Heart left ventricle (tissue), 16 donors: ENCODE measurements around the gene MST1. TPM values are rescaled to one million over a fixed set of nuclear protein-coding genes. Genes with fewer than 3 reads are reported as not detected.

Experiments used
- ATAC-seq, 4 donors: fragments of 200-7000 bp; cut with Tn5 transposase; one replicate each; pipeline ENCODE4 v1.9.1; 2020 to 2022; ENCODE audit warnings: moderate library complexity in 4 of 4, mild to moderate bottlenecking in 3 of 4, moderate number of reproducible peaks in 1 of 4
- DNase-seq, 5 donors: peaks; one replicate each; pipeline ENCODE4 v3.0.0-alpha.2; 2020
- H3K27ac ChIP-seq, 12 donors: fragments of 200-600 bp; sonication (generic) in 4 of 12; one replicate each; pipeline versions ENCODE4 v1.5.0 to v1.8.0; 2016 to 2022; ENCODE audit warnings: mild to moderate bottlenecking in 2 of 12
- H3K27me3 ChIP-seq, 9 donors: fragments of 200-600 bp; sonication (generic) in 2 of 9; one replicate each; pipeline versions ENCODE4 v1.5.1 to v1.8.0; 2016 to 2022; ENCODE audit warnings: mild to moderate bottlenecking in 3 of 9
- H3K36me3 ChIP-seq, 9 donors: fragments of 200-600 bp; sonication (generic) in 2 of 9; one replicate each; pipeline versions ENCODE4 v1.5.0 to v1.8.0; 2018 to 2022; ENCODE audit warnings: mild to moderate bottlenecking in 2 of 9
- H3K4me1 ChIP-seq, 12 donors: fragments of 200-600 bp; sonication (generic) in 4 of 12; one replicate each; pipeline versions ENCODE4 v1.5.0 to v1.8.0; 2016 to 2022; ENCODE audit warnings: mild to moderate bottlenecking in 3 of 12
- H3K4me3 ChIP-seq, 12 donors: fragments of 200-600 bp; sonication (generic) in 4 of 12; one replicate each; pipeline versions ENCODE4 v1.5.0 to v1.8.0; 2017 to 2022; ENCODE audit warnings: mild to moderate bottlenecking in 9 of 12, moderate library complexity in 4 of 12
- H3K9me3 ChIP-seq, 12 donors: fragments of 200-600 bp; sonication (generic) in 4 of 12; one replicate each; pipeline versions ENCODE4 v1.5.0 to v1.8.0; 2016 to 2022; ENCODE audit warnings: mild to moderate bottlenecking in 1 of 12
- POLR2A ChIP-seq, 2 donors: fragments of 450-650 bp; IDR thresholded peaks; one replicate each; pipeline ENCODE4 v1.6.1; 2017; ENCODE audit warnings: antibody characterized with exemption in 2 of 2, mild to moderate bottlenecking in 2 of 2, moderate library complexity in 2 of 2
- WGBS, 4 donors: extraction: QIAGEN DNeasy Blood & Tissue Kit in 2 of 4; methylation state at CpG; one replicate each; pipeline versions ENCODE4 v1.1.5 to v1.1.7; 2013 to 2018; 5-methylcytosine and 5-hydroxymethylcytosine counted together
- intact Hi-C, 10 donors: fragments of 100-400 bp; cut with DNase I; formaldehyde crosslinking; loops; one replicate each; pipeline versions ENCODE4 v1.11.1 to v1.14.2; 2022
- long read RNA-seq, 3 donors: library from polyadenylated mRNA; unstranded; transcript quantifications; one replicate each; pipeline ENCODE4 v2.0.0, GENCODE V29; 2020 to 2021
- polyA plus RNA-seq, 2 donors: library from polyadenylated mRNA; stranded (reverse); fragments of 200-250 nt; gene quantifications; one replicate each; pipeline ENCODE4 v1.2.3, GENCODE V29; 2013
- total RNA-seq, 9 donors: library from RNA; depleted of rRNA in 2 of 9; stranded (reverse); fragments of >200 nt in 2 of 9; fragmentation: NEBNext Ultra II Directional in 3 of 9; extraction: Animal tissue kit (Norgen Biotek cat#: 25700) in 3 of 9; gene quantifications; one replicate each; pipeline versions ENCODE4 v1.1.0 to v1.2.4, GENCODE V29; 2016 to 2023
- TF ChIP-seq, protein P1 (sequence below), 12 donors: fragments of 200-600 bp; sonication (generic) in 4 of 12; IDR thresholded peaks; one replicate each; pipeline versions ENCODE4 v1.5.0 to v1.8.0; 2018 to 2022; ENCODE audit warnings: antibody characterized with exemption in 12 of 12, mild to moderate bottlenecking in 5 of 12
- donor health status: ischemic (EF 13 %, LVEDD 7.1; RV severe dilation, severe dysfunction).
- donor health status: healthy with polysubstance abuse.
- donor health status: DM: no; HTN: yes; CAD: no.
- donor health status: DM: no; HTN: no; CAD: no.
- donor health status: ischemic (EF 25% LVEDD 6.9; RV normal size, moderate dysfunction).
- donor health status: ischemic (EF 25% LVEDD 5.7; RV mildly dilated, moderate dysfunction).
- donor health status: healthy.
- donor health status: DM: yes; HTN: yes; CAD: no.
- donor health status: ischemic (EF 35%, LVEDD 5.7; RV mildly dilated, moderate dysfunction).
- donor health status: nonischemic (EF 11% LVEDD 7.7; RV severe dilation, severe dysfunction).
- donor health status: DM: yes; HTN: yes; CAD: no.
- donor health status: PGD.
- donor health status: ischemic (EF 29% LVEDD 5.4; RV normal size, mild dysfunction).
- donor health status: nonischemic (EF 23%, LVEDD 6.1; RV moderate dilation, normal function).

The MST1 gene
- total RNA-seq (10 to 100 TPM in 1 of 9 donors, 1 to 10 TPM in 8; 1.8 to 29.4 (median 3.2) TPM), polyA plus RNA-seq (1 to 10 TPM; 2.0 to 4.4 TPM)
- long read RNA-seq, donor 1, partial matches to known transcripts: 2 of 2 reads
- long read RNA-seq, donor 1, other reads (novel, unspliced or antisense): 0 of 2 reads
- long read RNA-seq, donor 2, partial matches to known transcripts: 0 of 1 reads
- long read RNA-seq, donor 2, other reads (novel, unspliced or antisense): 1 of 1 reads
- long read RNA-seq, donor 3, partial matches to known transcripts: 1 of 2 reads
- long read RNA-seq, donor 3, other reads (novel, unspliced or antisense): 1 of 2 reads

DNA sequence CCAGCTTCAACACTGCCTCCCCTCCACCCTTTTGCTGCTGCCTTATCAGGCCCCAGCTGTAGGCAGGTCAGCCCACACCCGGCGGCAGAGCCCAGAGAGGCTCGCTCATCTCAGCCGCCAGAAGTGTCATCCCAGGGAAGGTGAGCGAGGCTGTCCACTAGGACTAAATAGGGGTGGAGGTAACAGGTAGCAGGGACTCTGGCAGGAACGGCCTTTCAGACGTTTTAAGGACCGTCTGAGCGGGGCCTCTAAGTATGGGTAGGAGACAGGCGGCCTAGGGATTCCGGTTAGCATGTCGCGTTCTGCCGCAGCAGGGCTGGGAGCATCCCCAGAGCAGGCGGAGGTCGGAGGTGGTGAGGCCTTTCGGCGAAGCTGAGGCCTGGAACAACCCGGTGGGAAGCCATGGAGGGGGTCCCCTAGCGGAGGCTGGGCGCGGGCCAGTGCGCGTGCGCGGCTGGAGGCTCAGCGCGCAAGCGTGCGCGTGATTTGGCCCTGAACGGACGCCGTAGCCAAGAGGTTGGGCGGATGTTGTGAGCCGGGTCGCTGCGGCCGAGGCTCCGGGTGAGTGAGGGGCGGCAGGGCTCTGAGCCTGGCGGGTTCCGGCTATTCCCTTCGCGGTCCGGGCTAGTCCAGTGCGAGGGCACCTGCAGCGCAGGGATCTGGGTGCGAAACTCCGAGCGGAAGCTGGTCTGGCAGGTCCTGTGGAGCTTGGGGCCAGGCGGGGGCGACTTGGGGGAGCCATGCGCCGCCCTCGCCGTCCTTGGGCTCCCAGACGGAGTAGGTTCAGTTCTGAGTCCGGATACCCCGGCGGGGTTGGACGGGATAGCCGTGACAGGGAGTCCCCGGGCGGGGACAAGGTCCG is at the start of gene MST1, which contains the start of gene RNF123:
Gene MST1, minus strand, starts transcription at position 429 of the 862 bp plus-strand sequence. CDS start 783 bp downstream, outside the sequence.
Gene RNF123, plus strand, starts transcription at position 512 of the 862 bp plus-strand sequence. CDS start 1,609 bp downstream, outside the sequence.
- TF ChIP-seq, protein P1, sequence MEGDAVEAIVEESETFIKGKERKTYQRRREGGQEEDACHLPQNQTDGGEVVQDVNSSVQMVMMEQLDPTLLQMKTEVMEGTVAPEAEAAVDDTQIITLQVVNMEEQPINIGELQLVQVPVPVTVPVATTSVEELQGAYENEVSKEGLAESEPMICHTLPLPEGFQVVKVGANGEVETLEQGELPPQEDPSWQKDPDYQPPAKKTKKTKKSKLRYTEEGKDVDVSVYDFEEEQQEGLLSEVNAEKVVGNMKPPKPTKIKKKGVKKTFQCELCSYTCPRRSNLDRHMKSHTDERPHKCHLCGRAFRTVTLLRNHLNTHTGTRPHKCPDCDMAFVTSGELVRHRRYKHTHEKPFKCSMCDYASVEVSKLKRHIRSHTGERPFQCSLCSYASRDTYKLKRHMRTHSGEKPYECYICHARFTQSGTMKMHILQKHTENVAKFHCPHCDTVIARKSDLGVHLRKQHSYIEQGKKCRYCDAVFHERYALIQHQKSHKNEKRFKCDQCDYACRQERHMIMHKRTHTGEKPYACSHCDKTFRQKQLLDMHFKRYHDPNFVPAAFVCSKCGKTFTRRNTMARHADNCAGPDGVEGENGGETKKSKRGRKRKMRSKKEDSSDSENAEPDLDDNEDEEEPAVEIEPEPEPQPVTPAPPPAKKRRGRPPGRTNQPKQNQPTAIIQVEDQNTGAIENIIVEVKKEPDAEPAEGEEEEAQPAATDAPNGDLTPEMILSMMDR (IDR thresholded peaks at IDR 0.05): peak in 11 of 12 donors; percentile 12 to 58 (median 42)
- TF ChIP-seq POLR2A (IDR thresholded peaks at IDR 0.05): peak in 1 of 2 donors; percentile 72
- WGBS, 4 donors: 0 to 3% (median 2%) methylated on average over 26 to 66 of the region's 66 CpGs
- intact Hi-C loops: no loop called here
- Histone ChIP-seq H3K27ac (peak within 1 kb of the TSS; percentile 50 to 92 (median 83)), H3K4me1 (peaks cover 5 to 53% (median 25%) of the 10 kb centered on the region in 12 donors), H3K27me3 (no peaks in the 10 kb centered on the region), H3K9me3 (no peaks in the 10 kb centered on the region), H3K36me3 (peaks cover 0 to 7% (median 1%) of the 10 kb centered on the region in 9 donors), H3K4me3 (peak within 1 kb of the TSS; percentile 73 to 100 (median 97))
- ATAC-seq (peak; percentile 46 to 85 (median 78)), DNase-seq (peak; percentile 93 to 96 (median 95))

DNA sequence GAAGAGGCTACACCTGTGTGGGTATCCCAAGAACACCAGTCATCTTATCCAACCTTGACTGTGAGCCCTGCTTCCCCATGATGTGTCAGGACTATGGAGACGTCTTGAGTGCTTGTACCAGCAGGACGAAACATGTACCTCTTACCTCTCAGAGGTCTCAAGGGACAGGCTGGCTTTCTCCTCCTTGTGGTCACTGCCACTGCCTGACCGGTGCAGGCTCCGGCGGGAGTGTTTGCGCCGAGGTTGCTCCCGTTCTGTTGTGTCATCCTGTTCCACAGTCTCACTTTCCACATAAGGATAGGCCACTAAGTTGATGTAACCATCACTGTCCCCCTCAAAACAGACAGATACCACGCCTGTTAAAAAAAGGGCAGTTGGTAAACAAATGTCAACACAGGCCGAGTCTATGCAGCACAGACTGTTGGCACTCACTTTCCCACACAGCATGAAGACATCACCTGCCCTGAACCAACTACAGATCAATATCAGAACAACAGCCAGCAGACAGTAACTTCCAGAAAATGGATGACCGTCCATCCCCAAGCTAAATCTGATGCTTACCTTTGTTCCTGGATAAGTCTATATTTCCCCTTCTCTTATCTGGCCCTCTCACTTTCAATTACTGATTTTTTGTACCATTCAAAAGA is 48.9 kb upstream of the MST1 start:
- TF ChIP-seq, protein P1 (IDR thresholded peaks at IDR 0.05): no peak
- TF ChIP-seq POLR2A (IDR thresholded peaks at IDR 0.05): no peak
- intact Hi-C loops: no loop called here
- H3K27ac ChIP-seq: no peak overlapping the region
- H3K36me3 ChIP-seq: peaks cover 0 to 83% (median 72%) of the 10 kb centered on the region in 9 donors
- H3K4me3 ChIP-seq: no peak overlapping the region
- peaks cover 0 to 5% (median 0%) of the 10 kb centered on the region in 12 donors for H3K4me1 ChIP-seq
- 95 to 98% (median 96%) methylated on average over 8 to 11 of the region's 11 CpGs for WGBS, 4 donors
- no peaks in the 10 kb centered on the region for H3K27me3 ChIP-seq
- no peaks in the 10 kb centered on the region for H3K9me3 ChIP-seq
- DNase-seq (no peak), ATAC-seq (no peak)

DNA sequence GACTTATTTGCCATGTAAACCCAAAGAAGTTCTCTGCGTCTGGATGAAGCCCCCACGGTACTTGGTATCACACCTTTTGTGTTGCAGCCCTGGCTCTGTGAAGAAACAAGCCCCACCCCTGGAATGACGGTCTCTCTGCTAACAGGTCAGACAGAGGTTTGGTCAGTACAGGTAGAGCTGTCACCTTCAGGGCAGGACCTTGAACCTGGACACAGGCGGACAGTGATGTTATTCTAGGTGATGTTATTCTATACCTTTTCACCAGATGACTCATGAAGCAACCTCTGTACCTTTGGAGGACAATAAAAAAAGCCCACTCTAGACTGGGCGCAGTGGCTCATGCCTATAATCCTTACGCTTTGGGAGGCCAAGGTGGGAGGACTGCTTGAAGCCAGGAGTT is 45.5 kb upstream of the MST1 start:
- DNase-seq (no peak), ATAC-seq (no peak)
- intact Hi-C loops: no loop called here

More for the DNA sequence above, 45.5 kb upstream of the MST1 start:
- H3K4me3 ChIP-seq: no peak overlapping the region
- peaks cover 0 to 95% (median 85%) of the 10 kb centered on the region in 9 donors for H3K36me3 ChIP-seq
- no peaks in the 10 kb centered on the region for H3K27me3 ChIP-seq
- no peaks in the 10 kb centered on the region for H3K9me3 ChIP-seq
- TF ChIP-seq POLR2A (IDR thresholded peaks at IDR 0.05): no peak
- TF ChIP-seq, protein P1 (IDR thresholded peaks at IDR 0.05): no peak
- peaks cover 0 to 5% (median 0%) of the 10 kb centered on the region in 12 donors for H3K4me1 ChIP-seq
- WGBS, 4 donors: 89 to 96% (median 95%) methylated on average over 6 of the region's 6 CpGs
- no peak overlapping the region for H3K27ac ChIP-seq
